ENCODE data around the gene BCAS1. TPM values are rescaled to one million over a fixed set of nuclear protein-coding genes. Genes with fewer than 3 reads are reported as not detected.

Gene BCAS1
- total RNA-seq, 1 donor from 2014 or later: 2.8 TPM

DNA sequence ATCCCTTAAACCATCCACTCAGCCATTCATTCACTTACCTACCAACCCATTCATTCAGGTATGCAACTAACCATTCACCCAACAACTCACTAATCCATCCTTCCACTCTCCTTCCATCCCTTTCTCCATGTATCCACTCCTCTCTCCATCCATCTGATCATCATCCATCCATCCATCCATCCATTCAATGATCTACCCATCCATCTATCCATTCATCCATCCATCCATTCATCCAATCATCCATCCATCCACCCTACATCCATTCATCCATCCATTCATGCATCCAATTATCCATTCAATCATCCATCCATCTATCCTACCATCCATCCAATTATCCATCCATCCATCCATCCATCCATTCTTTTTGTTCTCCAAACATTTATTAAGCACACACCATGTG, 13.8 kb upstream of the BCAS1 start:
- Histone ChIP-seq H3K27me3 (ENCODE audit: low read depth) (no peaks in the 10 kb centered on the region), H3K9me3 (no peaks in the 10 kb centered on the region), H3K36me3 (no peaks in the 10 kb centered on the region), H3K4me1 (no peaks in the 10 kb centered on the region), H3K4me3 (no peak overlapping the region), H3K27ac (no peak overlapping the region)
- TF ChIP-seq, protein P1, sequence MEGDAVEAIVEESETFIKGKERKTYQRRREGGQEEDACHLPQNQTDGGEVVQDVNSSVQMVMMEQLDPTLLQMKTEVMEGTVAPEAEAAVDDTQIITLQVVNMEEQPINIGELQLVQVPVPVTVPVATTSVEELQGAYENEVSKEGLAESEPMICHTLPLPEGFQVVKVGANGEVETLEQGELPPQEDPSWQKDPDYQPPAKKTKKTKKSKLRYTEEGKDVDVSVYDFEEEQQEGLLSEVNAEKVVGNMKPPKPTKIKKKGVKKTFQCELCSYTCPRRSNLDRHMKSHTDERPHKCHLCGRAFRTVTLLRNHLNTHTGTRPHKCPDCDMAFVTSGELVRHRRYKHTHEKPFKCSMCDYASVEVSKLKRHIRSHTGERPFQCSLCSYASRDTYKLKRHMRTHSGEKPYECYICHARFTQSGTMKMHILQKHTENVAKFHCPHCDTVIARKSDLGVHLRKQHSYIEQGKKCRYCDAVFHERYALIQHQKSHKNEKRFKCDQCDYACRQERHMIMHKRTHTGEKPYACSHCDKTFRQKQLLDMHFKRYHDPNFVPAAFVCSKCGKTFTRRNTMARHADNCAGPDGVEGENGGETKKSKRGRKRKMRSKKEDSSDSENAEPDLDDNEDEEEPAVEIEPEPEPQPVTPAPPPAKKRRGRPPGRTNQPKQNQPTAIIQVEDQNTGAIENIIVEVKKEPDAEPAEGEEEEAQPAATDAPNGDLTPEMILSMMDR (IDR thresholded peaks at IDR 0.05): no peak
- DNase-seq (no peak), ATAC-seq (no peak)
- intact Hi-C loops (cut with DNase I): no loop called here

DNA sequence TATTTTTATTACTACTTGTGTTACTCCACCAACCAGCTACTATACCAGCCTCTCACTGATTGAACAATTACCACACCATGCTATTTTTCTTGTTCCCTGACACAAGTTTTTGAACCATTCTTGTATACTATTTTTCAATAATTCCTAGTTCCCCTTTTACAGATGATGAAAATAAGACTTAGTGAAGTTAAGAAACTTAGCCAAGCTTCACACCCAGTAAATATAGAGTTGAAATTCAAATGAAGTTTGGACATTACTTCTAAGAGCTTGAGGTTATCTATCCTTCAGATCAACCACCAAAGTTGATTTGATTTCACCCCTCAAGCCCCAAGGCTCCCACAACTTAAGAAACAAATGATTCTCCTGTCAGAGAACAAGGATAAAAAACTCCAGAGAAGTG, 13.1 kb upstream of the BCAS1 start:
- no peaks in the 10 kb centered on the region for H3K27me3 ChIP-seq (ENCODE audit: low read depth)
- H3K4me1 ChIP-seq: no peaks in the 10 kb centered on the region
- no peak overlapping the region for H3K4me3 ChIP-seq
- no peaks in the 10 kb centered on the region for H3K36me3 ChIP-seq
- ATAC-seq (no peak), DNase-seq (no peak)
- H3K9me3 ChIP-seq: no peaks in the 10 kb centered on the region
- H3K27ac ChIP-seq: no peak overlapping the region
- TF ChIP-seq, protein P1 (IDR thresholded peaks at IDR 0.05): no peak
- intact Hi-C loops (cut with DNase I): no loop called here

DNA sequence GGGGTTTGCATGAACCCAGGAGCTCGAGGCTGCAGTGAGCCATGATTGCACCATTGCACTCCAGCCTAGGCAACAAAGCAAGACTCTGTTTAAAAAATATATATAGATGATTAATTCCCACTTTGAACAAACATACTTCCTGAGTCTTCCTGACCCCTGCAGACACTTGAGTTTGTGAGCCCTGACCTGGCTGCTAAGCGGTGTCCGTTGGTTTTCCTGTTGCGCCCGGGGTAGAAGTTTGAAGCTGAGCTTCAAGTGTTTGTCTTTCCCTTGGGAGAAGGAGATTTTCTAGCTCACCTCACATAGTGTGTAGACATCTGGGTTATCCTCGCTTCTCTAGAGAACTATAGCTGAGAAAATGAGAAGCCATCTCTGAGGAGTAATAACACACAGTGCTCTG, 11.7 kb upstream of the BCAS1 start:
- DNase-seq (no peak), ATAC-seq (no peak)
- no peaks in the 10 kb centered on the region for H3K9me3 ChIP-seq
- H3K4me1 ChIP-seq: no peaks in the 10 kb centered on the region
- TF ChIP-seq, protein P1 (IDR thresholded peaks at IDR 0.05): no peak
- intact Hi-C loops (cut with DNase I): no loop called here
- H3K4me3 ChIP-seq: no peak overlapping the region
- H3K27ac ChIP-seq: no peak overlapping the region
- H3K27me3 ChIP-seq (ENCODE audit: low read depth): no peaks in the 10 kb centered on the region
- H3K36me3 ChIP-seq: no peaks in the 10 kb centered on the region

DNA sequence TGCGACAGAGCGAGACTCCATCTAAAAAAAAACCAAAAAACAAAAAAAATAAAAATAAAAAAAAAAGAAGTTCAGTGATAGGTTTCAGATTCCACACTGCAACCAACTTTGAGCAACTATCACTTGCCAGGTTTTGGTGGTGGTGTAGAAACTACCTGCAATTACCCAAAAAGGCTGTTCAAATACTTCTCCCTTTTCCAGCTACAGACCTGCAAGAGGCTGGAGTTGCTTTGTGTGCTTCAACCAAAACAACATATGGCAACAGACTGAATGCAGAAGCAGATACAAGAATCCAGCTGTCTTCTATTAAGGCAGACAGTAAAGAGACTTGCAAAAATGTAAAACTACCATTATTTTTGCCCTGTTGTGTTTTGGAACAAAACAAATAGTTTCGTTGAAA, 9.3 kb upstream of the BCAS1 start:
- ATAC-seq: no peak
- Histone ChIP-seq H3K4me3 (no peak overlapping the region), H3K36me3 (no peaks in the 10 kb centered on the region), H3K4me1 (no peaks in the 10 kb centered on the region), H3K27ac (no peak overlapping the region), H3K27me3 (ENCODE audit: low read depth) (no peaks in the 10 kb centered on the region), H3K9me3 (no peaks in the 10 kb centered on the region)
- TF ChIP-seq, protein P1 (IDR thresholded peaks at IDR 0.05): no peak
- intact Hi-C loops (cut with DNase I): no loop called here
- no peak for DNase-seq

DNA sequence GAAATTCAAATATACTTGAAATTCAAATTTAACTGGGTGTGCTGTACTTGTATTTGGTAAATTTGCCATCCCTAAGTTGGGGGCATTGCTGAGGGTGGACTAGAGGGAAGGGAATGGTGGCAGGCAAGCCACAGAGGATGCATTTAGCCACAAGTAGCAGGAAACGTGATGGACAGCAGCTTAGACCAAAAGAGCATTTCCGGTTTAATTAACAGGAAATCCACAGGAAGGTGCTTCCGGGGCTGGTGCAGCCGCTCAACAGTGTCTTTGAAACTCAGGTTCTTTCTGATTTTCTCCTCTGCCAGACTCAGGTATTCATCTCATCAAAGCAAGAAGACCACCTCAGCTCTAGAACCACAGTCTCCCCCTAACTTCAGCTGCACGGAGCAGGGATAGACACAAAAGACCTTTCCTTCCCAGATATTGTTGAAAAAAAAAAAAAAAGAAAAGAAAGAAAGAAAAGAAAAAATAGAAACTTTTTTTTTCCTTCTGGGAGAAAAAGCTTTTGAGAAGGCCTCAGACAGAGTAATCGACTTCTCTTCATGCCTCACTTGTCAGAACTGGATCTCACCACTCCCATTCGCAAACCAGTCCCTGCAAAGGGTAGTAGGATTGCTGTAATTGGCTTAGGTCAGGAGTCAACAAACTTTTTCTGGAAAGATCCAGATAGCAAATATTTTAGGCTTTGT, 8.0 kb upstream of the BCAS1 start:
- DNase-seq: no peak
- intact Hi-C loops (cut with DNase I): no loop called here
- ATAC-seq: no peak

More for the DNA sequence above, 8.0 kb upstream of the BCAS1 start:
- TF ChIP-seq, protein P1 (IDR thresholded peaks at IDR 0.05): no peak
- Histone ChIP-seq H3K4me1 (no peaks in the 10 kb centered on the region), H3K9me3 (no peaks in the 10 kb centered on the region), H3K27ac (no peak overlapping the region), H3K4me3 (no peak overlapping the region), H3K36me3 (no peaks in the 10 kb centered on the region), H3K27me3 (ENCODE audit: low read depth) (no peaks in the 10 kb centered on the region)
